Measurements from ENCODE around the gene ETFA. TPM values are rescaled to one million over a fixed set of nuclear protein-coding genes. Genes with fewer than 3 reads are reported as not detected.

The ETFA gene
- total RNA-seq, 4 donors from 2014 or later, result 89.9 to 144 (median 114) TPM

- TF ChIP-seq CTCF (IDR thresholded peaks at IDR 0.05), result no peak
- ATAC-seq (ENCODE audit: low FRiP score), result no peak
- DNase-seq (ENCODE audit: low spot score), result no peak
Observed at GRCh38 chr15:76206325-76206976, 104.8 kb downstream of the ETFA start.

- TF ChIP-seq CTCF (IDR thresholded peaks at IDR 0.05), result no peak
- DNase-seq (ENCODE audit: low spot score) (no peak), ATAC-seq (ENCODE audit: low FRiP score) (no peak)
Observed at GRCh38 chr15:76204916-76205460, 106.3 kb downstream of the ETFA start.

- no peak for TF ChIP-seq CTCF (IDR thresholded peaks at IDR 0.05)
- no peak for ATAC-seq (ENCODE audit: low FRiP score)
- no peak for DNase-seq (ENCODE audit: low spot score)
Observed at GRCh38 chr15:76204109-76204845, 107.0 kb downstream of the ETFA start.

GRCh38 chr15:76203346-76204108, 107.7 kb downstream of the ETFA start:
- DNase-seq (ENCODE audit: low spot score), result no peak
- no peak for ATAC-seq (ENCODE audit: low FRiP score)
- TF ChIP-seq CTCF (IDR thresholded peaks at IDR 0.05), result no peak

- no peak for ATAC-seq (ENCODE audit: low FRiP score)
- TF ChIP-seq CTCF (IDR thresholded peaks at IDR 0.05), result no peak
- no peak for DNase-seq (ENCODE audit: low spot score)
Observed at GRCh38 chr15:76201536-76202255, 109.6 kb downstream of the ETFA start.

DNA sequence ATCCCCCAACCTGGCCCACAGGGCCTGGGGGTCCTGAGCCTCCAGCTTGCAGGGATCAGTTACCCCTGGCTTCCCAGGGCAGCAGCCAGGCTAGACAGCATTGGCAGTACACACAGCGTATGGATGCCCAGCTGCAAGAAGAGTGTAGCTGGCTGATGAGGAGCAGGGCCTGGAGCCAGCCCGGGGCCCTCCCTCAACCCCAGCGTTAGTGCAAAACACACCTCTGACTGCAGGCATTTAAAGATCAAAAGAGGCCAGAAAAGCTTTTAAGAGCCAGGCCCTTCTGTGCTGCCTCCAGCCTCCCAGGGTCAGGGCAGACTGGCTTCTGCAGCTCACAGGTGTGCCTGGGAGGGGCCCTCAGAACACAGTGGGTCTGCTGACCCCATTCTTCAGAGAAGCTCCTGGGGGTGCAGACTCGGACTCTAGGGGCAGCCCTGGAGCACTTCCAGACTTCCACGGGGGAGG, 110.6 kb downstream of the ETFA start:
- no peak for ATAC-seq (ENCODE audit: low FRiP score)
- no peak for DNase-seq (ENCODE audit: low spot score)
- no peak for TF ChIP-seq CTCF (IDR thresholded peaks at IDR 0.05)
